ENCODE measurements around the gene FBXO47. TPM values are rescaled to one million over a fixed set of nuclear protein-coding genes. Genes with fewer than 3 reads are reported as not detected.

Gene FBXO47
- total RNA-seq, 2 donors from 2014 or later, result not detected

DNA sequence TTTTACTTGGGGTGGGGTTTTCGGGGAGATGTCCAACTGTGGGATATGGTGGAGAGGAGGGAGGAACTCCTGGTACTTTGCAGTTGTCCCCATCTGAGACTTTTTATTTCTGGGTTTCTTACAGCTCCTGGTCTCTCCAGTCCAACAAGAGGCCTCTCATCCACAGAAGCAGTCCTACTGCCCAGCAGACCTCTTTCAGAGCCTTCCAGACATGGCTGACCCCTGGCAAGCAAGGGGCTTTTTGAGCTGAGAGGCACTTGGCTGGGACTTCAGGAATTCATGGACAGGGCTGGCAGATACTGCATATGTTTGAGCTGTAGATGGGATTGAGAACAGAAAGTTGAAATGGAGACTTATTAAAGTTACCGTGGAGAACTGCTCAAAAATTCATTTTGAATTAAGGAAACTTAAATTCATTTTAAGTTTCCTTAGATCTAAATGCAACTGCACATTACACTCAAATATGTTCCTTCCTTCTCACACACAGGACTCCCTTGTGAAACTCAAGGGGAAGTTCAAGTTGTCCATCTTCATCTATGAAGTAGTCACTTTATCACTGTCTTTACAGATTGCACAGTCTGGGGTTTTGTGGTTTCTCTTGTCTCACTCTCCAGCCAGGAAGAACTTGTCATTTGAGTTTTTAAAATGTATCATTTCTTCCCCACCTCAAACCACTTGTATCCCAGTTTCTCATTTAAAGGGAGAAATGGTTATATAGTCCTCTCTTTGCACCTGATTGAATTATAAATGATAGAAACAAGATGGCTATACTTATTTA lies 40.7 kb downstream of the FBXO47 start:
- no peaks in the 10 kb centered on the region for H3K36me3 ChIP-seq
- no peak for DNase-seq (ENCODE audit: low spot score)
- H3K27ac ChIP-seq, result peak overlapping the region; percentile 47 to 57
- no peak for ATAC-seq (ENCODE audit: insufficient number of reproducible peaks, low FRiP score, low read depth)
- no peak for TF ChIP-seq CTCF (IDR thresholded peaks at IDR 0.05)
- H3K4me3 ChIP-seq, result no peak overlapping the region
- H3K27me3 ChIP-seq (replicated peaks; ENCODE audit: insufficient read depth), result no peaks in the 10 kb centered on the region
- no peaks in the 10 kb centered on the region for H3K9me3 ChIP-seq
- H3K4me1 ChIP-seq (ENCODE audit: control insufficient read depth in 1 of 2, low read depth in 2 of 2), result peaks cover 11 to 39% of the 10 kb centered on the region in 2 donors

GRCh38 chr17:38925263-38925995 lies 41.8 kb downstream of the FBXO47 start, which contains the start of gene LASP1NB:
TSS of gene LASP1NB (plus strand) at chr17:38925614.
- H3K4me1 ChIP-seq (ENCODE audit: control insufficient read depth in 1 of 2, low read depth in 2 of 2), result peaks cover 16 to 50% of the 10 kb centered on the region in 2 donors

GRCh38 chr17:38922538-38923297 lies 44.5 kb downstream of the FBXO47 start:
- Histone ChIP-seq H3K27ac (peak overlapping the region; percentile 56 to 74), H3K4me1 (ENCODE audit: control insufficient read depth in 1 of 2, low read depth in 2 of 2) (peaks cover 17 to 64% of the 10 kb centered on the region in 2 donors), H3K27me3 (replicated peaks; ENCODE audit: insufficient read depth) (no peaks in the 10 kb centered on the region), H3K4me3 (no peak overlapping the region), H3K36me3 (peaks cover 16% of the 10 kb centered on the region), H3K9me3 (no peaks in the 10 kb centered on the region)
- ATAC-seq (ENCODE audit: insufficient number of reproducible peaks, low FRiP score, low read depth) (no peak), DNase-seq (ENCODE audit: low spot score) (no peak)
- TF ChIP-seq CTCF (IDR thresholded peaks at IDR 0.05), result no peak

More at GRCh38 chr17:38925263-38925995, 41.8 kb downstream of the FBXO47 start, which contains the start of gene LASP1NB:
- H3K27ac ChIP-seq, result peak within 1 kb of the TSS; percentile 47 to 57
- no peak for TF ChIP-seq CTCF (IDR thresholded peaks at IDR 0.05)
- no peak for DNase-seq (ENCODE audit: low spot score)
- H3K4me3 ChIP-seq, result peak within 1 kb of the TSS; percentile 32
- no peaks in the 10 kb centered on the region for H3K27me3 ChIP-seq (replicated peaks; ENCODE audit: insufficient read depth)
- no peaks in the 10 kb centered on the region for H3K9me3 ChIP-seq
- no peak for ATAC-seq (ENCODE audit: insufficient number of reproducible peaks, low FRiP score, low read depth)
- H3K36me3 ChIP-seq, result no peaks in the 10 kb centered on the region

DNA sequence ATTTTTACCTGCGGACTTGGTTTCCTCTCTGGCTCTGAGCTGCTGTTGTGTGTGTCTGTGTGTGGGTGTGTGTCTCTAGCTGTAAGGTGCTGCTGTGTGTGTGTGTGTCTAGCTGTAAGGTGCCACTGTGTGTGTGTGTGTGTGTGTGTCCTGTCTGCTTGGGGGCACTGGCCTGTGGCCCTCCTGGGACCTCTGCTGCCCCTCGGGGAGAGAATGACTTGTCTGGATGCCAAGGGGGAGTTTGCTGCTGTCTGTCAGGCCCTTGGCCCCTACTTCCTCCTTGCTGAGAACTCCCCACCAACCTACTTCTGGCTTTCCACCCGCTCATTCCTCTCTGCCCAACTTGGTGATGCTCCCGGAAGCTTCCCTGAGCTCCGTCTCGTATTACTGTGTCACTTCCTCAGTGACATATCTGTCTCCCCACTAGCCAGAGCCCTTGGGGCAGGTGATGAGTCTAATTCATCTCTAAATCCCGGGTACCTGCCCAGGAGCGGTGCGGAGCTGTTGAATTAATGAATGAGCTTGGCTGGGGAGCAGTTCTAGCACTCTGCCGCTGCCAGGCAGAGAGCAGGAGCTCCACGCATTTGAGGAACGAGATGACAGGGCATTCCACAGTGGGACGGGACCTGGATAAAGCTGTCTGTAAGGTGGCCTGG lies 45.3 kb downstream of the FBXO47 start:
- Histone ChIP-seq H3K4me1 (ENCODE audit: control insufficient read depth in 1 of 2, low read depth in 2 of 2) (peaks cover 17 to 64% of the 10 kb centered on the region in 2 donors), H3K27me3 (replicated peaks; ENCODE audit: insufficient read depth) (no peaks in the 10 kb centered on the region), H3K27ac (peak overlapping the region; percentile 74 to 83), H3K36me3 (peaks cover 18% of the 10 kb centered on the region), H3K9me3 (no peaks in the 10 kb centered on the region), H3K4me3 (no peak overlapping the region)
- ATAC-seq (ENCODE audit: insufficient number of reproducible peaks, low FRiP score, low read depth) (no peak), DNase-seq (ENCODE audit: low spot score) (no peak)
- TF ChIP-seq CTCF (IDR thresholded peaks at IDR 0.05), result no peak

Measured in thoracic aorta (tissue), 2 donors.